Measurements from ENCODE around the gene ZNF611. TPM values are rescaled to one million over a fixed set of nuclear protein-coding genes. Genes with fewer than 3 reads are reported as not detected.
A peak's percentile ranks its signal among the peaks of the same experiment; 100 is the strongest.

The ZNF611 gene
- total and polyA plus RNA-seq, 9 of the 15 experiments (the other 6 are each of a cell fraction or from before 2014, with no cell fraction given): 3.7 to 29.6 (median 12.8) TPM

DNA sequence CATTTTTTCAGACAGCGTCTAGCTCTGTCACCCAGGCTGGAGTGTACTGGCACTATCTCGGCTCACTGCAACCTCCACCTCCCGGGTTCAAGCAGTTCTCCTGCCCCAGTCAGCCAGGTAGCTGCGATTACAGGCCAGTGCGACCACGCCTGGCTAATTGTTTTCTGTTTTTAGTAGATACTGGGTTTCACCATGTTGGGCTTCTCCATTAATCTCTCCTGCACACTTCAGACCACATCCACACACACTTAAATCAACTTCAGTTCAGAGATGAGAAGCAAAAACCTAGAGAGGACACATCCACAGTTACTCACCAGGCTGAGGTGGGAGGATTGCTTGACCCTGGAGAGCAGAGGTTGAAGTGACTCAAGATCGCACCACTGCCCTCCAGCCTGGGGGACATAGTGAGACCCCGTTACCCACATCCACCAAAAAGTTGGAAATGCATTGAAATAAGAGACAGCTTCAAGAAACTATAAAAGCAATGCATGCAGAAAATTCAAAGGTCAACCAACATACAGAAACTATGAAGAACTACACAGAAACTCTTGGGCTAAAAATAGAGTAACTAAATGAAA lies 42.3 kb downstream of the ZNF611 start (continued):
- TF ChIP-seq, protein P1, sequence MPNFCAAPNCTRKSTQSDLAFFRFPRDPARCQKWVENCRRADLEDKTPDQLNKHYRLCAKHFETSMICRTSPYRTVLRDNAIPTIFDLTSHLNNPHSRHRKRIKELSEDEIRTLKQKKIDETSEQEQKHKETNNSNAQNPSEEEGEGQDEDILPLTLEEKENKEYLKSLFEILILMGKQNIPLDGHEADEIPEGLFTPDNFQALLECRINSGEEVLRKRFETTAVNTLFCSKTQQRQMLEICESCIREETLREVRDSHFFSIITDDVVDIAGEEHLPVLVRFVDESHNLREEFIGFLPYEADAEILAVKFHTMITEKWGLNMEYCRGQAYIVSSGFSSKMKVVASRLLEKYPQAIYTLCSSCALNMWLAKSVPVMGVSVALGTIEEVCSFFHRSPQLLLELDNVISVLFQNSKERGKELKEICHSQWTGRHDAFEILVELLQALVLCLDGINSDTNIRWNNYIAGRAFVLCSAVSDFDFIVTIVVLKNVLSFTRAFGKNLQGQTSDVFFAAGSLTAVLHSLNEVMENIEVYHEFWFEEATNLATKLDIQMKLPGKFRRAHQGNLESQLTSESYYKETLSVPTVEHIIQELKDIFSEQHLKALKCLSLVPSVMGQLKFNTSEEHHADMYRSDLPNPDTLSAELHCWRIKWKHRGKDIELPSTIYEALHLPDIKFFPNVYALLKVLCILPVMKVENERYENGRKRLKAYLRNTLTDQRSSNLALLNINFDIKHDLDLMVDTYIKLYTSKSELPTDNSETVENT (CRISPR knock-in tag; IDR thresholded peaks at IDR 0.05): no peak
- TF ChIP-seq KDM5B (IDR thresholded peaks at IDR 0.05; ENCODE audit: insufficient replicate concordance, low read depth, low read length): no peak
- no peak for TF ChIP-seq HIVEP1 (CRISPR knock-in tag; IDR thresholded peaks at IDR 0.05)
- no peak for TF ChIP-seq PTTG1 (tag; IDR thresholded peaks at IDR 0.05; ENCODE audit: low read depth)
- TF ChIP-seq, protein P2, sequence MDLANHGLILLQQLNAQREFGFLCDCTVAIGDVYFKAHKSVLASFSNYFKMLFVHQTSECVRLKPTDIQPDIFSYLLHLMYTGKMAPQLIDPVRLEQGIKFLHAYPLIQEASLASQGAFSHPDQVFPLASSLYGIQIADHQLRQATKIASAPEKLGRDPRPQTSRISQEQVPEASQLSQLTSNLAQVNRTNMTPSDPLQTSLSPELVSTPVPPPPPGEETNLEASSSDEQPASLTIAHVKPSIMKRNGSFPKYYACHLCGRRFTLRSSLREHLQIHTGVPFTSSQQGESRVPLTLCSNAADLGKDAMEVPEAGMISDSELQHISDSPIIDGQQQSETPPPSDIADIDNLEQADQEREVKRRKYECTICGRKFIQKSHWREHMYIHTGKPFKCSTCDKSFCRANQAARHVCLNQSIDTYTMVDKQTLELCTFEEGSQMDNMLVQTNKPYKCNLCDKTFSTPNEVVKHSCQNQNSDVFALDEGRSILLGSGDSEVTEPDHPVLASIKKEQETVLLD (IDR thresholded peaks at IDR 0.05): 0 out of 2 replicates have a peak, but pooled peaks have one; percentile 36
- TF ChIP-seq CEBPG (CRISPR knock-in tag; IDR thresholded peaks at IDR 0.05): no peak
- no peak for TF ChIP-seq CEBPG (tag; conservative IDR thresholded peaks at IDR 0.05 in 1 of 2, IDR thresholded peaks at IDR 0.05 in 1 of 2)
- peak; percentile 66; the same call in 1 of the 2 replicates for TF ChIP-seq KLF1 (tag; IDR thresholded peaks at IDR 0.05)
- peak; percentile 42; the same call in 1 of the 2 replicates for TF ChIP-seq NR2C1 (IDR thresholded peaks at IDR 0.05)
- no peak for TF ChIP-seq NR2C1 (tag; IDR thresholded peaks at IDR 0.05)
- TF ChIP-seq PHB2 (IDR thresholded peaks at IDR 0.05; ENCODE audit: low read depth): peak; percentile 66; the same call in 1 of the 2 replicates
- no peak for TF ChIP-seq SAFB (IDR thresholded peaks at IDR 0.05; ENCODE audit: borderline replicate concordance, low read depth, low read length)
- TF ChIP-seq, protein P3, sequence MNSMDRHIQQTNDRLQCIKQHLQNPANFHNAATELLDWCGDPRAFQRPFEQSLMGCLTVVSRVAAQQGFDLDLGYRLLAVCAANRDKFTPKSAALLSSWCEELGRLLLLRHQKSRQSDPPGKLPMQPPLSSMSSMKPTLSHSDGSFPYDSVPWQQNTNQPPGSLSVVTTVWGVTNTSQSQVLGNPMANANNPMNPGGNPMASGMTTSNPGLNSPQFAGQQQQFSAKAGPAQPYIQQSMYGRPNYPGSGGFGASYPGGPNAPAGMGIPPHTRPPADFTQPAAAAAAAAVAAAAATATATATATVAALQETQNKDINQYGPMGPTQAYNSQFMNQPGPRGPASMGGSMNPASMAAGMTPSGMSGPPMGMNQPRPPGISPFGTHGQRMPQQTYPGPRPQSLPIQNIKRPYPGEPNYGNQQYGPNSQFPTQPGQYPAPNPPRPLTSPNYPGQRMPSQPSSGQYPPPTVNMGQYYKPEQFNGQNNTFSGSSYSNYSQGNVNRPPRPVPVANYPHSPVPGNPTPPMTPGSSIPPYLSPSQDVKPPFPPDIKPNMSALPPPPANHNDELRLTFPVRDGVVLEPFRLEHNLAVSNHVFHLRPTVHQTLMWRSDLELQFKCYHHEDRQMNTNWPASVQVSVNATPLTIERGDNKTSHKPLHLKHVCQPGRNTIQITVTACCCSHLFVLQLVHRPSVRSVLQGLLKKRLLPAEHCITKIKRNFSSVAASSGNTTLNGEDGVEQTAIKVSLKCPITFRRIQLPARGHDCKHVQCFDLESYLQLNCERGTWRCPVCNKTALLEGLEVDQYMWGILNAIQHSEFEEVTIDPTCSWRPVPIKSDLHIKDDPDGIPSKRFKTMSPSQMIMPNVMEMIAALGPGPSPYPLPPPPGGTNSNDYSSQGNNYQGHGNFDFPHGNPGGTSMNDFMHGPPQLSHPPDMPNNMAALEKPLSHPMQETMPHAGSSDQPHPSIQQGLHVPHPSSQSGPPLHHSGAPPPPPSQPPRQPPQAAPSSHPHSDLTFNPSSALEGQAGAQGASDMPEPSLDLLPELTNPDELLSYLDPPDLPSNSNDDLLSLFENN (IDR thresholded peaks at IDR 0.05; ENCODE audit: low read depth in 2 of 2, low read length in 2 of 2): 0 out of 4 replicates have a peak, but pooled peaks of 1 of the 2 experiments have one; percentile 43
- peak; percentile 80 for TF ChIP-seq NFIC (IDR thresholded peaks at IDR 0.05)
- TF ChIP-seq PHTF2 (CRISPR knock-in tag; IDR thresholded peaks at IDR 0.05): no peak
- peak; percentile 76 for TF ChIP-seq MEIS2 (IDR thresholded peaks at IDR 0.05; ENCODE audit: partially characterized antibody)

Measured in K562 (cell line).